GM20431 (cell line): Measurements from ENCODE around the gene SLX9.

Experiments used
- in situ Hi-C: fragments of 300-500 bp; cut with MseI, MboI; formaldehyde crosslinking; loops from one replicate; pipeline ENCODE4 v1.15.0; 2020; ENCODE audit warnings: low sequenced_read_pairs; ENCODE audit not compliant: unreplicated experiment

Gene SLX9

GRCh38 chr21:44956356-44957046, 16.7 kb downstream of the SLX9 start:
- in situ Hi-C loops = loop anchor here (10.0 kb wide), 1 partner anchor 178 kb away; no protein-coding TSS in a partner anchor

GRCh38 chr21:44957047-44957831, 17.4 kb downstream of the SLX9 start:
- in situ Hi-C loops = loop anchor here (10.0 kb wide), 1 partner anchor 178 kb away; no protein-coding TSS in a partner anchor

DNA sequence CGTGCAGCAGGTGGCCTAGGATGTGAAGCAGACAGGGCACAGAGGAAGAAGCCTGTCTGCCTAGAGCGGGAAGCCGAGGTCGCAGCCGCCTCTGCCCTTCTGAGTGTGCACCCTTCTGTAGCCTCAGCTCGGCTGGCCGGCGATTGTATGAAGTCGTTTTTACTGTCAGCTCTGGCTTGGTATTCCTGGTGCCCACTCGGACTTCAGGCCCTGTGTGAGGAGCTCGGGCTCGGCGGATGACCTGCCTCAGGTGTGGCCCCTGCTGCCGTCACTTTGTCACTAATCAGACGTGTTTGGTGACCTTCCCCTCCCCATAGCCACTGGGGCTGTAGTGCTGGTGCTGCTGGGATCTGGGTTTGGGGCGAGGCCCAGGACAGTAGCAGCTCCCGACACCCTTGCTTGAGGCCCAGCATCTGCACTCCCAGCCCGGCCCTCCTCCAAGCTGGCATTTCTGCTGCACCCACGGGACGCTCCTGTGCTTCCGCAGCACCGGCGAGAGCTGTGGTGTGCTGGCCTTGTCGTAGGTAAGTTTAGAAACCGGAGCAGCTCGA, 18.1 kb downstream of the SLX9 start:
- in situ Hi-C loops = loop anchor here (10.0 kb wide), 1 partner anchor 177 kb away; no protein-coding TSS in a partner anchor

DNA sequence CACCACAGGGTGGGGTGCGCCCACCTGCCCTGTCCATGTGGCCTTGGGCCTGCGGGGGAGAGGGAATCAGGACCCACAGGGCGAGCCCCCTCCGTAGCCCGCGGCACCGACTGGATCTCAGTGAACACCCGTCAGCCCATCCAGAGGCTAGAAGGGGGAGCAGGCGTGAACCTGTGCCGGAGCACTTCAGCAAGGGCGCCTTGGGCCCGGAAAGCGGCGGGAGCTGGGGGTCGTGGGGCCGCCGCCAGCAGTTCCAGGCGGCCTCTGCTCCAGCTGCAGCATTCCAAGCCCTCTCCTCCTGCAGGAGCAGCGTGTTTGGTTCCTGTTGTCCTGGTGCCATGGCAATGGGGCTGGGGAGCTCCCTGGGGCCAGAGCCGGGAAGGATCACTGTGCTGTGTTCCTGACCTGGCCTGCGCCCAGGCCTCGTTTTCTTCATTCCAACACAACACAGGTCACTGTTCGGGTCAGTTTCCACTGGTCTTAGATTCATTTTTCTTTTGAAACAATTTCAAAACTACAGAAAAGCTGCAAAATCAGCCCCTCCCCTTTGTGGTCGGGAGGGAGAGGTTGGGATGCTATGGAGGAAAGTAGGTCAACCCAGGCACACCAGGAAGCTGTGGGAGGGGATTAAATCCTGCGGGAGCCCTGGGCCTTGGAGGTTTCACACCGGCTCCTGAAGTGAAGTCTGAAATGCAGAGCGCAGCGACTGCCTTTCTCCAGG, 18.8 kb downstream of the SLX9 start:
- in situ Hi-C loops = loop anchor here (10.0 kb wide), 1 partner anchor 176 kb away; no protein-coding TSS in a partner anchor

GRCh38 chr21:44959376-44960091, 19.7 kb downstream of the SLX9 start:
- in situ Hi-C loops = loop anchor here (10.0 kb wide), 1 partner anchor 175 kb away; no protein-coding TSS in a partner anchor

- in situ Hi-C loops = no loop called here
These were observed 20.6 kb downstream of the SLX9 start for GRCh38 chr21:44960141-44961092.

DNA sequence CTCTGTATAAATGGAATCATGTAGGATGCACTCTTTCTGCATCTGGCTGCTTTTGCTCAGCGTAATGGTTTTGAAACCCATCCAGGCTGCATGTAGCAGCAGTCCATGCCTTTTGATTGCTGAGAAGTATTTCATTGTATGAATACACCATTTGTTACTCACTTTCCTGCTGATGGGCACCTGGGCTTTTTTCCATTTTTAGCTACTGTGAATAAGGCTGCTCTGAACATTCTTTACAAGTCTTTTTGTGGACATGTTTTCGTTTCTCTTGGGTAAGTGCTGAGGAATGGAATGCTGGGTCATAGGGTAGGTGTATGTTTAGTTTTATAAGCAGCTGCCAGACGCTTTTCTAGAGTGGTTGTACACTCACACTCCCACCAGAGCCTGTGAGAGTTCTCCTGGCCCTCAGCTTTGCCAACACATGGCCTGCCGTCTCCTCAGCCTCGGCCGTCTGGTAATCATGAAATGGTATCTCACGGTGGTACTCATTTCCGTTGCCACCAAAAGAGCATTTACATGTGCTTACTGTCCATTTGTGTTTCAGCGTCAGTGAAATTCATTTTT, 22.7 kb downstream of the SLX9 start:
- in situ Hi-C loops = no loop called here

DNA sequence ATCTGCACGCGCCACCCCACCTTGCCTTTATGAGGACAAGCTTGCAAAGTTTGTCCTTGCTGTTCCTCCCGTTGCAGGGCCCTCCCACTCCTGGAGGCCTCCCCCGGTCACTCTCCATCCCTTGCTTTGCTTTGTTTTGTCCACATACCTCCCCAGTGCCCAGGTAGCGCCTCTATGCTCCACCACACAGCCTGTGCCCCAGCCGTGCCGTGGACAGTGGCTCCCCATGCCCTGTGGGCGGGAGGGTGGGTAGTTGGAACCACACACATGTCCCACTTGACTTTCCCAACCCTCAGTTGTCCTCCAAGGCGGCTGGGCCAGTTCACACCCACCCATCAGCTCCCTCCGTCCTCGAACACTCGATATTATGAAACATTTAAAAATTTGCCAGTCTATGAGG, 24.6 kb downstream of the SLX9 start:
- in situ Hi-C loops = no loop called here

GRCh38 chr21:44965251-44966022, 25.6 kb downstream of the SLX9 start:
- in situ Hi-C loops = no loop called here

DNA sequence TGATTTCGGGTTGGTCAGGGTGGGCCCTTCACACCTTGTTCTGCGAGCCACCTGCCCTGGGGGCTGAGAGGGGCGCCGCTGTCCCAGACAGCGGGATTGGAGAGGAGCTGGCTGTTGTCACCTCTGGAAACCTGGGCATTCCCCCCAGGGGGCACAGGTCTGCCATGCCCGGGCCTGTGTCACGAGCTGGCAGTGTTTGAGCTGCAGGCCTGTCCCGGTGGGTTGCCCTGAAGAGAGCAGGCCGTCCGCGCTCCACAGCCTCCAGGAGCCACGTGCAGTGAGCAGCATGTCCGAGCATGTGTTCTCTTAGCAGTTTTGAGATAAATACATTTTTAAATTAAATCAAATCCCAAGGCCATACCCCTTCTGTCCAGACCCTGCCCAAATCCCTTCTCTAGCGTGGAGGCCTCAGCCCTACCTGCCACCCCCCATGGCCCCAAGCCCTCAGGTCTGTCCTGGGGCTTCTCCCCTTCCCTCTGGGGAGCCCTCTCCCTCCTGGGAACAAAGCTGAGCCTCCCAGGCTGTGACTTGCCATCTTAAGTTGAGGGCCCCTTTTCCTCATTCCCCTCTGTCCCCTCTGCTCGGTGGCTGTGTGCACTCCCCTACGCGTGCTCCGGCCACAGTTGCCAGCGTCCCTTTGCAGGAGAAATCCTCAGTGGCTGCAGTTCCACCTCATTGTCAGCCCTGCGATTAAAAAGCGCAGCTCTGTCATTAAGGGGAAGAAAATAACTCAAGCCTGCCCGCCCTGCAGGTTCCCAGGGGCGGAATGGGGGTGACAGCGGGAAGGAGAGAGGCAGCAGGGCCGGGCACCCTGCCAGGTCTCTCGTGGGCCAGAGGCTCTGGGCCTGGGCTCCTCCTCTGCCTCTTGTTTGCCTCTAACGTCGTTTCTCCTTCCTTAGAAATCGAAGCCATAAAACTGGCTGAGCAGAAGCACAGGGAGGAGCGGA, 26.6 kb downstream of the SLX9 start:
- in situ Hi-C loops = no loop called here

DNA sequence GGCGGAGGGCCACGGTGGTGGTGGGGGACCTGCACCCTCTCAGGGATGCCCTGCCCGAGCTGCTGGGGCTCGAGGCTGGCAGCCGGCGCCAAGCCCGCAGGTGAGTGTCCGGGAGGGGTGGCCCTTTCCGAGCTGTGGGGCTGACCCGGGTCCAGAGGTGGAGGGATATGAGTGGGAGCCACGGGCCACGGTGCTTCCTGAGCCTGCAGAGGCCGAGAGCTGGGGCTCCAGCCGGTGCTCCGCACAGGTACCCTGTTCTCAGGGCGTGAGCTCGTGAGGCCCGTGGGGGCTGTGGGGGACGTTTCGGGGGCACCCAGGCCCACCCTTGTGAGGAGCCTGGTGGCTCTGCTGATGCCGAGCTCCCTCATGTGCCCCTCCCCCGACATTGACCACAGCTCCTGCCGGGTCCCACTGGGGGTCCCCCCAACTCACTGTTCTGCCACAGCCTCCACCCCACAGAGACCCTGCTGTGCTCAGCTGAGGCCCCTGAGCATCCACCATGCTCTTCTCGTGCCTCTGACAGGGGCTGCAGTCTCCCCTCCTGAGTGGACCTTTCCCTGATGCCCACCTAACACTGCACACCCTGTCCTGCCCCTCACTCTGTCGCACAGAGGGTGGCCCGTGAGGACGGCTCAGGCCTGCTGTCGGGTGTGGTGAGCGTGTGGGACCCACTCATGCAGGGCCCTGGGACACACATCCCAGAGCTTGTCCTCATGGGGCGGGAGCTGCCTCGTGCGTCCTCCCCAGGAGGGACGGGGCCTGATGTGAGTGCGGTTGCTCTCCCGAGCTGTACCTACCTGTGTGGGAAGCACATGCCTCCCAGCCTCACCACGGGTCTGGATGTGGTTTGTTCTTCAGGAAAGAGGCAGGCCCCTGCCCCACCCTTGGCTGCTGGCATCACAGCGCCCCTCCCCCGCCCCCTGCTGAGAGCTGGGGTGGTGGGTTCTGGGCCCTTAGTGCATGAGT, 27.5 kb downstream of the SLX9 start:
- in situ Hi-C loops = no loop called here

DNA sequence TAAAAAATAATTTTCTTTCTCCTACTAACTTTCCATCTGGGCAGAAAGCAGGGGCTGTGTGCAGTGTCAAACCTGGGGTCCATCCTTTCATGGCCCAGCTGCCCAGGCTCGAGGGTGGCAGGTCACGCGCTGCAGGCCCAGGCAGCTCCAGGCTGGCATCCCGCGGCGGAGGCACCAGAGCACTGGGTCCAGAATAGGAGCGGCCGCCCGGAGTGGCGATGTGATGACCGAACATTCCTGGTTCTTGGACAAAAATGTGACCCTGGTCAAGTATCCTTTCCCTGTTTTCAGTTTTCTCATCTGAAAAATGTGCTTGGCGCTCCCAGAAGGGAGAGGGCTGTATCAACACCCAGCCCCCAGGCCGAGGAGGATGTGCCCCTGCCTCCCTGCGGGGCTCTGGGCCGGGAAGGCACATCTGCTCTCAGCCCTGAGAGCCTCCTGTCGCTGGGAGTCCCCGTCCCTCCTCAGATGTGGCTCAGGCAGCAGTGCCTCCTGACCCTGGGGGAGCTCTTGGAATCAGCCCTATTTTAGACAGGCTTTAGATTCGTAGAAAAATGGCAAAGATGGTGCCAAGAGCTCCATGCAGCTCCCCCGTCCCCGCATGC, 29.3 kb downstream of the SLX9 start:
- in situ Hi-C loops = no loop called here

DNA sequence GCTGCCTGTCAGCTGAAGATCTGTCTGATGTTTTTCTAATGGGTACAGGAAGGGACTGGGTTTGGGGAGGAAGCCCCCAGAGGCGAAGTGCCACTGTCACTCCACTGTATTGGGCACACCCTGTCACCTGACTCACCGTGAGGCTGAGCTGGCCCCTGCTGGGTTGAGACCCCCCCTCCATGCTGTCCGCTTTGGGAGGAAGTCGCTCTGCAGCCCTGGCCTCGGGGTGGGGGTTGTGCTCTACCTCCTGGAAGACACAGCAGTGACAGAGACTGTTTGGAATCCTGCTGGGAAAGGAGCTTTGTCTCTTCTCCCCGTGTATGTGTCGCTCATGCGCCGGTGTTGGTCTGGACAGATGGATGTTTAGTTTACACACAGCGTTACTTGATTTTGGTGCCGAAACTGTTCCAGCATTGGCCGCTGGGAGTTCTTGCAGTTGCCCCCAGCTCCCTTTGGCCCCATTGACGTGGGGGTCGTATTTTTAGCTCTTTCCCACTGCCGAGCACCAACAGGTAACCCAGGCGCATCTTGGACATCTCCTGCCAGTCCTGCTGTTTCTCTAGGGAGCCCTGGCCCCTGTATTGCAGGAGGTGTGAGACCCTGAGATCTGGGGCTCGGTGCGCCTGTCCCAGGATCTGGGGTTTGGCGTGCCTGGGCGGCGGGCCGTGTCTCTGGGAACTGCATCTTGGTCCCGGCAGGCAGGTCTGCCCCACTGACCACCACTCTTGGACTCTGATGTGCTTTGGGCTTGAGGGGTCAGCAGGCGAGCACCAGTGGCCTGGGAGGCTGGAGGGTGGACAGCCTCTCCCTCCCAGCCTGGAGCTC, 30.3 kb downstream of the SLX9 start:
- in situ Hi-C loops = no loop called here
